ENCODE data around the gene GJD2.

The GJD2 gene

DNA sequence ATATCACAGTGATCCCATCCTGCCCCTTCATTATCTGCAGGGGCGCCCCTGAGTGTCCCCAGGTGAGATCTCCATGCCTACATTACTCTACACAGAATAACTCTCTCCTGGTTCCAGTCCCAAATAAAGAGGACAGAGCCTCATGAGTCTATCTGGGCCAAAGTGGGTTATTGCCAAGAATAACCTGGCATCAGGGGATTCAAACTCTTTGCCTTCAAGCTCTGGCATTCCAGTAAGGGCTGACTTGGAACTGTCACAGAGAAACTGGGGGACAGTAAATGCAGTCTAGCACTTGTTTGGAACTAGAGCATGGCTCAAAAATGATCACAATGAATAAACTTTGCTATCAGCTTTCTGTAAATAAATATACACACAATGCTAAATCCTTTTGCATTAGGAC, 30.3 kb downstream of the GJD2 start:
- no peak for TF ChIP-seq CTCF (IDR thresholded peaks at IDR 0.05; ENCODE audit: insufficient read depth, low read length, poor library complexity, severe bottlenecking)
- no peaks in the 10 kb centered on the region for H3K36me3 ChIP-seq (ENCODE audit: control insufficient read depth, insufficient read depth, low read length)
- DNase-seq (ENCODE audit: extremely low read depth, insufficient read length) = no peak
- H3K4me3 ChIP-seq (replicated peaks; ENCODE audit: low read depth, low read length) = no peak overlapping the region
- no peaks in the 10 kb centered on the region; the same call in 1 of the 2 replicates for H3K27me3 ChIP-seq (replicated peaks; ENCODE audit: control insufficient read depth, insufficient read depth, low read length)

GRCh38 chr15:34722439-34722836, 32.4 kb downstream of the GJD2 start:
- no peak for DNase-seq (ENCODE audit: extremely low read depth, insufficient read length)
- no peak overlapping the region for H3K4me3 ChIP-seq (replicated peaks; ENCODE audit: low read depth, low read length)
- no peaks in the 10 kb centered on the region for H3K36me3 ChIP-seq (ENCODE audit: control insufficient read depth, insufficient read depth, low read length)

GRCh38 chr15:34721802-34722438, 32.9 kb downstream of the GJD2 start:
- DNase-seq (ENCODE audit: extremely low read depth, insufficient read length) = no peak
- H3K27me3 ChIP-seq (replicated peaks; ENCODE audit: control insufficient read depth, insufficient read depth, low read length) = no peaks in the 10 kb centered on the region
- TF ChIP-seq CTCF (IDR thresholded peaks at IDR 0.05; ENCODE audit: insufficient read depth, low read length, poor library complexity, severe bottlenecking) = no peak
- no peak overlapping the region for H3K4me3 ChIP-seq (replicated peaks; ENCODE audit: low read depth, low read length)
- no peaks in the 10 kb centered on the region for H3K36me3 ChIP-seq (ENCODE audit: control insufficient read depth, insufficient read depth, low read length)

More at GRCh38 chr15:34722439-34722836, 32.4 kb downstream of the GJD2 start:
- no peaks in the 10 kb centered on the region; the same call in 1 of the 2 replicates for H3K27me3 ChIP-seq (replicated peaks; ENCODE audit: control insufficient read depth, insufficient read depth, low read length)
- no peak for TF ChIP-seq CTCF (IDR thresholded peaks at IDR 0.05; ENCODE audit: insufficient read depth, low read length, poor library complexity, severe bottlenecking)

DNA sequence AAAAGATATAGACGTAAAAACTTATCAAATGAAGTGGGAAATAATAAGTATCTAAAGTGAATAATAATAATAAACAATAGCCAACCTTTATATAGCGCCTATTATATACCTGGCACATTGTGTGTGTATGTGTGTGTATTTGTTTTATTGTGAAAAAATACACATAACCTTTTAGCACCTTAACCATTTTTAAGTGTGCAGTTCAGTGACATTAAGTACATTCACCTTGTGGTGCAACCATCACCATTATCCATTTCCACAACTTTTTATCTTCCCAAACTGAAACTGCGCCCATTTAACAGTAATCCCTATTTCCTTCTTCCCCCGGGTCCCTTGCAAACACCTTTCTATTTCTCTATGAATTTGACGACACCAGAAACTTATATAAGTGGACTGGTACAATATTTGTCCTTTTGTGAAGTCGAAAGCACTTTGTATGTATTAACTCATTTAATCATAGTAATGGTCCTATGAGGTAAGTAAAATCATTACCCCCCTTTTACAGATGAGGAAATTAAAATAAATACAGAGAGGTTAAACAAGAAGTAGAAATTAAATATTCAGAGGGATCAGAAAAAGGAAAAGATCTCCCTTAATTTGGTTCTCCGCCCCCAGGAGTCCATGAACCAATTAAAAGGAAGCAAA, 33.5 kb downstream of the GJD2 start:
- Histone ChIP-seq H3K36me3 (ENCODE audit: control insufficient read depth, insufficient read depth, low read length) (no peaks in the 10 kb centered on the region), H3K4me3 (replicated peaks; ENCODE audit: low read depth, low read length) (no peak overlapping the region), H3K27me3 (replicated peaks; ENCODE audit: control insufficient read depth, insufficient read depth, low read length) (no peaks in the 10 kb centered on the region)
- no peak for DNase-seq (ENCODE audit: extremely low read depth, insufficient read length)
- TF ChIP-seq CTCF (IDR thresholded peaks at IDR 0.05; ENCODE audit: insufficient read depth, low read length, poor library complexity, severe bottlenecking) = no peak

GRCh38 chr15:34719695-34720094, 35.1 kb downstream of the GJD2 start:
- H3K4me3 ChIP-seq (replicated peaks; ENCODE audit: low read depth, low read length) = no peak overlapping the region
- DNase-seq (ENCODE audit: extremely low read depth, insufficient read length) = no peak
- no peak for TF ChIP-seq CTCF (IDR thresholded peaks at IDR 0.05; ENCODE audit: insufficient read depth, low read length, poor library complexity, severe bottlenecking)
- H3K27me3 ChIP-seq (replicated peaks; ENCODE audit: control insufficient read depth, insufficient read depth, low read length) = no peaks in the 10 kb centered on the region; the same call in 1 of the 2 replicates
- no peaks in the 10 kb centered on the region for H3K36me3 ChIP-seq (ENCODE audit: control insufficient read depth, insufficient read depth, low read length)
